BLaER1 treated with 17β-estradiol and CSF1 and Interleukin-3, amounts not matched to agents 10 nM and 100 nM (cell line): ENCODE results near the gene ATXN1.

Experiments used
- H3K27ac ChIP-seq, 11 experiments: shearing (Covaris generic); formaldehyde crosslinking; 2 replicates each; pipeline ENCODE4 v1.8.1; 2022
- H3K27me3 ChIP-seq, 11 experiments: shearing (Covaris generic); formaldehyde crosslinking; 2 replicates each; pipeline ENCODE4 v1.8.1; 2022
- H3K36me3 ChIP-seq, 11 experiments: shearing (Covaris generic); formaldehyde crosslinking; 2 replicates each; pipeline ENCODE4 v1.8.1; 2022
- H3K4me1 ChIP-seq, 10 experiments: shearing (Covaris generic); formaldehyde crosslinking; 2 replicates each; pipeline ENCODE4 v1.8.1; 2022
- H3K4me2 ChIP-seq, 11 experiments: shearing (Covaris generic); formaldehyde crosslinking; 2 replicates each; pipeline ENCODE4 v1.8.1; 2022
- H3K4me3 ChIP-seq, 10 experiments: shearing (Covaris generic); formaldehyde crosslinking; 2 replicates each; pipeline ENCODE4 v1.8.1; 2022
- H3K9ac ChIP-seq, 11 experiments: shearing (Covaris generic); formaldehyde crosslinking; 2 replicates each; pipeline ENCODE4 v1.8.1; 2022
- H3K9me3 ChIP-seq, 11 experiments: shearing (Covaris generic); formaldehyde crosslinking; replicated peaks in 1 of 11; 2 replicates each; pipeline ENCODE4 v1.8.1; 2022
- H4K20me1 ChIP-seq, 11 experiments: shearing (Covaris generic); formaldehyde crosslinking; 2 replicates each; pipeline ENCODE4 v1.8.1; 2022
- Cebpa-rat ChIP-seq, 11 experiments: shearing (Covaris generic); IDR thresholded peaks; 2 replicates each; pipeline ENCODE4 v1.8.1; 2022

The ATXN1 gene

DNA sequence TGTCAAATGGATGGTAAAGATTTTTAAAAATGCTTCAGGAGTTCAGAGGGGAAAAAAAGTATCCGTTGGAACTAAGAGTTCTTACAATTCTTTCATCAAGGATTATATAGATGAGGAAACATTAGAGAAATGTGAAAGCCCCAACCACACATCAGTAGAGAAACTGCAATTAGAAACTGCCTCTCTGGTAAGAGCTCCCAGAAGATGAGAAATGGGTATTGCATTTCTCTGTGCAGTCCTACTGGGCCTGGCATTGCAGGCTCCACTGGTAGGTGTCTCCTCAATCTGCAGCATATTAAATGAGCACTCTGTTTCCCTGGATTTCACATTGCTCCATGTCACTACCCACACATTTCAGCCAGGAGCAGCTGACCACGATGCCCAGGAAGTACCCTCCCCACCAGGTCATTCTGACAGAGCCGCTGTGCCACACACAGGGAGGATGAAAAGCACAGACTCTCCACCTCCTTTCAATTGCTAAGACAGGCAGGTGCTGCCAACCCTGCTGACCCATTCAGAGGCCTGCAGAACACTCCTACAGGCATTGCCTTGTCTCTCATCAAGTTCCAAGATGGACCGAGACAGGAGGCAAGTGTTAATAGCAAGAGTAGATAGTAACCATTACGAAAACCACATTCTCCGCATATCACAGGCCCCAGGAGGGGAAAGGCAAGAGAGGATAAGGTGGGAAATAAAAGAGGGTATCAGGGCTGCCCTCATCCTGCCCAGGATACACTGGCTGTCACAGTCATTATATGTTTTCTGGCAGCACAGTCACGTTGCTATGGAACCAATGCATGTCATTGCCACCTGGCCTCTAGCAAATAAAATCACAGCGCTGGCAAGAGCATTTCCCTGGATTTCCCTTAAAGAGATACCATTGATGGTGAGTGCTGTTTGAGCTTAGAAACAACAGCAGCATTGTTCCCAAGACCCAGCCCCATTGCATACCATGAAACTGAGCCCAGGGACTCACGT is 241.7 kb downstream of the ATXN1 start:
- Histone ChIP-seq H3K9ac (no peak overlapping the region), H3K4me2 (no peak overlapping the region; a peak in 1 of 22 replicates)

DNA sequence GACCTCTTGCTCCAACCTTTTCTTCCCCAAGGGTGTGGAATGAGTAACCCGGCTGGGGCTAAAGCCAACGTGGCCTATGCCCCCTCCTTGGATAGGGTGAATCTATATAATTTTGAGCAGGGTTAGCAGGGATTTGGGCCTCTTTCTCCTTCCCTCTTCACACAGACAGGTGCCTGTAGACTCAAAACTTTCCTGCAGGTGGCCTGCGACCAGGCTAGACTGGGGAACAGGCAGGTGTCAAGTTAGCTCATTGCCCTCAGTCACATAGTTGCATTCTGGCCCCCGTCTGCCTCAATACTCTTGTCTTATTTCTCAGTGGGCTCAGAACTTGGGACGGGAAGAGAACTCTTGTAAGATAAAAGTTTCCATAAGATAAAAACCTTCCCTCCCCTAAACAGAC is 243.0 kb downstream of the ATXN1 start:
- H3K4me2 ChIP-seq: peak overlapping the region in 5 of 11 experiments; percentile 4 to 49 (median 33); a peak in 7 of 22 replicates
- TF ChIP-seq Cebpa-rat (IDR thresholded peaks at IDR 0.05): no peak
- no peaks in the 10 kb centered on the region for H3K9me3 ChIP-seq
- H3K4me1 ChIP-seq: peaks cover 3 to 21% (median 10%) of the 10 kb centered on the region in 10 experiments; a peak in 19 of 20 replicates
- no peak overlapping the region for H3K27ac ChIP-seq
- no peak overlapping the region for H3K4me3 ChIP-seq
- no peak overlapping the region for H3K9ac ChIP-seq
- H3K27me3 ChIP-seq: no peaks in the 10 kb centered on the region
- peaks cover 0 to 61% (median 0%) of the 10 kb centered on the region in 11 experiments; a peak in 6 of 22 replicates for H4K20me1 ChIP-seq
- H3K36me3 ChIP-seq: peaks cover 0 to 83% (median 0%) of the 10 kb centered on the region in 11 experiments; a peak in 7 of 22 replicates

More for the DNA sequence above, 241.7 kb downstream of the ATXN1 start:
- Histone ChIP-seq H3K4me1 (peaks cover 0 to 10% (median 2%) of the 10 kb centered on the region in 10 experiments; a peak in 8 of 20 replicates), H3K4me3 (no peak overlapping the region), H3K9me3 (no peaks in the 10 kb centered on the region), H3K27ac (no peak overlapping the region), H3K36me3 (peaks cover 0 to 93% (median 0%) of the 10 kb centered on the region in 11 experiments; a peak in 7 of 22 replicates), H3K27me3 (no peaks in the 10 kb centered on the region), H4K20me1 (peaks cover 0 to 58% (median 0%) of the 10 kb centered on the region in 11 experiments; a peak in 5 of 22 replicates)
- TF ChIP-seq Cebpa-rat (IDR thresholded peaks at IDR 0.05): no peak

GRCh38 chr6:16514249-16514648 is 247.0 kb downstream of the ATXN1 start:
- Histone ChIP-seq H4K20me1 (peaks cover 0 to 81% (median 0%) of the 10 kb centered on the region in 11 experiments; a peak in 6 of 22 replicates), H3K9ac (no peak overlapping the region), H3K27ac (no peak overlapping the region), H3K4me2 (peak overlapping the region in 6 of 11 experiments; percentile 19 to 61 (median 42); a peak in 5 of 22 replicates), H3K36me3 (peaks cover 0 to 53% (median 0%) of the 10 kb centered on the region in 11 experiments; a peak in 5 of 22 replicates), H3K4me3 (no peak overlapping the region), H3K27me3 (no peaks in the 10 kb centered on the region), H3K9me3 (no peaks in the 10 kb centered on the region), H3K4me1 (peaks cover 15 to 44% (median 25%) of the 10 kb centered on the region in 10 experiments; a peak in 19 of 20 replicates)
- TF ChIP-seq Cebpa-rat (IDR thresholded peaks at IDR 0.05): no peak

- no peak overlapping the region for H3K4me3 ChIP-seq
- no peak for TF ChIP-seq Cebpa-rat (IDR thresholded peaks at IDR 0.05)
- no peaks in the 10 kb centered on the region for H3K9me3 ChIP-seq
- no peaks in the 10 kb centered on the region for H3K27me3 ChIP-seq
- peaks cover 15 to 38% (median 22%) of the 10 kb centered on the region in 10 experiments; a peak in 19 of 20 replicates for H3K4me1 ChIP-seq
- H3K9ac ChIP-seq: no peak overlapping the region
- H3K36me3 ChIP-seq: peaks cover 0 to 46% (median 0%) of the 10 kb centered on the region in 11 experiments; a peak in 4 of 22 replicates
- peaks cover 0 to 80% (median 0%) of the 10 kb centered on the region in 11 experiments; a peak in 6 of 22 replicates for H4K20me1 ChIP-seq
- peak overlapping the region; percentile 3 to 61 (median 28); a peak in 16 of 22 replicates for H3K4me2 ChIP-seq
- no peak overlapping the region for H3K27ac ChIP-seq
Measured at GRCh38 chr6:16512544-16513290, 248.5 kb downstream of the ATXN1 start.

DNA sequence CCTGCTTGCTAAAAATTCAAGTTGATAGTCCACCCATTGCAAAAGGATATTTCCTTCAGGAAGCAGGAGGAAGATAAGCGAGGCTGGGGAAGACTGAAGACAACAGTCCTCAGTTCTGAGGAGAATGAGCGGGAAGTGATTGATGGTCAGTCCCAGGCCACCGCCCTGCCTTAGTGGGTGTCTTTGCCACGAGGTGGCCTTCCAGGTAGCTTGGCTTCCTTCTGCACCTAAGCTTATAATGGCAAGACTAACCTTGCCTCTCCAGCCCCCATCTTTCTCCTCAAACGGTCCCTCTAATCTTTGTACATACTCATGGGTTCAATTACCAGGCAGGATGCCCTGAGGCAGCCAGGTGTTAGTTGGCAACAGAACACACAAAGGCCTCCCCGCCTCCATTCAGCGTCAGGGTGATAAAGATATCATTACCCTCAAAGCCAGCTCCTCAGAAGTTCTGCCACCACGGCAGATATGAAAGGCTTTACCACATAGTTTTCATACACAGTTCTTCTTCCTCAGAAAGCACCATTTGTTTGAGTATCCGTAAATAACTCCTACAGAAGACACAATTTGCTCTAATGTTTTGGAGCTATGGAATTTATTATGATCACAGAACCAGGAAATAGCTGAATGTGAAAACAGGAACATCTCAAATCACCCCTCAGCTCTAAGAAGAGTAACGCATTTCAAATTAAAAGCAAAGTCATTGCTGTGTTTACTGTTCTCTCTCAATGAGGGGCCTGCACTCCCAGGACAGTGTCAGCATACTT is 249.4 kb downstream of the ATXN1 start:
- Histone ChIP-seq H3K4me3 (no peak overlapping the region), H3K4me1 (peaks cover 15 to 38% (median 22%) of the 10 kb centered on the region in 10 experiments; a peak in 19 of 20 replicates), H3K4me2 (peak overlapping the region in 7 of 11 experiments; percentile 6 to 61 (median 32); a peak in 11 of 22 replicates), H3K27ac (peak overlapping the region in 1 of 11 experiments; percentile 28; a peak in 1 of 22 replicates), H3K36me3 (peaks cover 0 to 43% (median 0%) of the 10 kb centered on the region in 11 experiments; a peak in 4 of 22 replicates), H3K27me3 (no peaks in the 10 kb centered on the region), H3K9me3 (no peaks in the 10 kb centered on the region), H4K20me1 (peaks cover 0 to 80% (median 0%) of the 10 kb centered on the region in 11 experiments; a peak in 6 of 22 replicates), H3K9ac (peak overlapping the region in 1 of 11 experiments; percentile 34; a peak in 1 of 22 replicates)
- TF ChIP-seq Cebpa-rat (IDR thresholded peaks at IDR 0.05): no peak

DNA sequence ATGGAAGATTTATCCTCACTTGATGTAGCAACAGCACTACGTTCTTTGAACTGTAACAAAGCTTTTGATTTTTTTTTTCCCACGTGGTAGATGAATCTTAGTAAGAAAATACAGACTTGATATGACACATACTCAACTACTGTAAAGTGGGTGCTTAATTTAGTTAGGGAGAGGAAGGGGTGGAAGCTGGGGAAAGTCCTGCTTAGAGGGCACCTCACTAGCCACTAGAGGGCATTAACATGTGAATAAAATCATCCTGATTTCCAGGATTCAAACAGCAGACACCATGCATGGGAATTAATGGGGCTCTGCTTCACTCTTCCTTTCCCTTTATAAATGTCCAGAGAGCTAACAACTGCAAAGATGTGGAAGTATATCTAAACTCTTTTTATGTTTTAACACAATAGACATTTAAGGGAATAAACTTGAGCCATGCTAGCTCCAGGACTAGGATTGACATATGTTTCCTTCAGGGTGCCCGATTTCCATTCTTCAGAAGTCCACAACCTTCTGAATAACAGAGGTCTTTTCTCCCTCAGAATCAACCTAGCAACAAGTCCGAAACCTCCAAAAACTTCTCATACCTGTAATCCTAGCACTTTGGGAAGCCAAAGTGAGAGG is 250.1 kb downstream of the ATXN1 start:
- H4K20me1 ChIP-seq: peaks cover 0 to 81% (median 0%) of the 10 kb centered on the region in 11 experiments; a peak in 6 of 22 replicates
- peaks cover 15 to 44% (median 22%) of the 10 kb centered on the region in 10 experiments; a peak in 19 of 20 replicates for H3K4me1 ChIP-seq
- peaks cover 0 to 36% (median 0%) of the 10 kb centered on the region in 11 experiments; a peak in 4 of 22 replicates for H3K36me3 ChIP-seq
- TF ChIP-seq Cebpa-rat (IDR thresholded peaks at IDR 0.05): no peak
- H3K9me3 ChIP-seq: no peaks in the 10 kb centered on the region
- peak overlapping the region in 1 of 11 experiments; percentile 34; a peak in 1 of 22 replicates for H3K9ac ChIP-seq
- H3K27ac ChIP-seq: no peak overlapping the region
- H3K4me2 ChIP-seq: peak overlapping the region in 2 of 11 experiments; percentile 52 to 61; a peak in 4 of 22 replicates
- H3K4me3 ChIP-seq: no peak overlapping the region
- H3K27me3 ChIP-seq: no peaks in the 10 kb centered on the region

DNA sequence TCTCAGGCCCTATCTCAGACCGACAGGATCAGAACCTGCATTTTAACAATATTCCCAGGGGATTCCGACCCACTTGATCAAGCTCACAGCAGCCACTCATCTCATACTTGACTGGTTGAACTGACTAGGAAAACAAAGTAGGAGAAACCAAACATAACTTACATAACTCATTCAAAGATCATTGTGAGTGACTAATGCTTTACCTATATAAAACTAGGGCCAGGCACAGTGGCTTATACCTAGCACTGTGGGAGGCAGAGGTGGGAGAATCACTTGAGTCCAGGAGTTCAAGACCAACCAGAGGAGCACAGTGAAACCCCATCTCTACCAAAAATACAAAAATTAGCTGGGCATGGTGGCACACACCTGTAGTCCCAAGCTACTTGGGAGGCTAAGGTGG is 251.0 kb downstream of the ATXN1 start:
- no peak for TF ChIP-seq Cebpa-rat (IDR thresholded peaks at IDR 0.05)
- no peak overlapping the region for H3K27ac ChIP-seq
- H3K4me2 ChIP-seq: no peak overlapping the region
- H3K4me1 ChIP-seq: peaks cover 21 to 54% (median 26%) of the 10 kb centered on the region in 10 experiments
- peaks cover 0 to 90% (median 0%) of the 10 kb centered on the region in 11 experiments; a peak in 6 of 22 replicates for H4K20me1 ChIP-seq
- H3K36me3 ChIP-seq: peaks cover 0 to 27% (median 0%) of the 10 kb centered on the region in 11 experiments; a peak in 4 of 22 replicates
- H3K9me3 ChIP-seq: no peaks in the 10 kb centered on the region
- no peak overlapping the region for H3K4me3 ChIP-seq
- H3K9ac ChIP-seq: no peak overlapping the region
- H3K27me3 ChIP-seq: no peaks in the 10 kb centered on the region
